Natural killer cell (primary cell): ENCODE results near the gene CORT. TPM values are rescaled to one million over a fixed set of nuclear protein-coding genes. Genes with fewer than 3 reads are reported as not detected.
A peak's percentile ranks its signal among the peaks of the same experiment; 100 is the strongest.
"Not testable (repeated sequence)": the region's sequence is repeated elsewhere in the genome, so short reads cannot be mapped to it uniquely, and the experiment has no call there.

Source experiments
- ATAC-seq, 3 donors: fragments of 150-1000 bp in 2 of 3; fragments of 200-7000 bp in 1 of 3; cut with Tn5 transposase; 1 replicate in 1 of 3; 2 replicates in 2 of 3; pipeline ENCODE4 v1.10.0; 2021; ENCODE audit warnings: mild to moderate bottlenecking in 2 of 3, moderate library complexity in 2 of 3
- DNase-seq, 2 donors: peaks; one replicate each; pipeline versions ENCODE4 v3.0.0 to v3.0.0-alpha.2; 2013 to 2021; ENCODE audit warnings: mixed read lengths in 1 of 2
- H3K27ac ChIP-seq: one replicate; pipeline ENCODE4 v1.5.1; 2013; ENCODE audit warnings: mild to moderate bottlenecking, low read length
- H3K27me3 ChIP-seq: one replicate; pipeline ENCODE4 v1.6.1; 2013; ENCODE audit warnings: low read length; ENCODE audit not compliant: control insufficient read depth, insufficient read depth
- H3K36me3 ChIP-seq: one replicate; pipeline ENCODE4 v1.6.1; 2013; ENCODE audit warnings: low read length; ENCODE audit not compliant: control insufficient read depth, insufficient read depth
- H3K4me1 ChIP-seq: one replicate; pipeline ENCODE4 v1.6.1; 2013; ENCODE audit warnings: low read length; ENCODE audit not compliant: control insufficient read depth, insufficient read depth
- H3K4me3 ChIP-seq: one replicate; pipeline ENCODE4 v1.5.1; 2013; ENCODE audit warnings: low read length
- H3K9me3 ChIP-seq: one replicate; pipeline ENCODE4 v1.6.1; 2013; ENCODE audit warnings: low read length; ENCODE audit not compliant: control insufficient read depth, insufficient read depth
- H3K27ac Mint-ChIP-seq, 2 donors: one replicate each; pipeline ENCODE4 v1.8.0; 2022; ENCODE audit warnings: mild to moderate bottlenecking in 2 of 2, mixed read lengths in 2 of 2, moderate library complexity in 1 of 2
- H3K27me3 Mint-ChIP-seq, 2 donors: one replicate each; pipeline ENCODE4 v1.8.0; 2022; ENCODE audit warnings: low read depth in 2 of 2, mixed read lengths in 2 of 2
- H3K36me3 Mint-ChIP-seq: one replicate; pipeline ENCODE4 v1.8.0; 2022; ENCODE audit warnings: mixed read lengths
- H3K4me1 Mint-ChIP-seq, 2 donors: one replicate each; pipeline ENCODE4 v1.8.0; 2022; ENCODE audit warnings: mixed read lengths in 2 of 2
- H3K4me3 Mint-ChIP-seq: one replicate; pipeline ENCODE4 v1.8.0; 2022; ENCODE audit warnings: mild to moderate bottlenecking, moderate library complexity, mixed read lengths
- H3K9me3 Mint-ChIP-seq, 2 donors: one replicate each; pipeline ENCODE4 v1.8.0; 2022; ENCODE audit warnings: mixed read lengths in 2 of 2
- WGBS: methylation state at CpG from one replicate; pipeline ENCODE4 v1.1.7; 2013; ENCODE audit warnings: missing lambda C conversion rate; ENCODE audit not compliant: insufficient coverage; 5-methylcytosine and 5-hydroxymethylcytosine counted together
- intact Hi-C: fragments of 100-400 bp; cut with micrococcal nuclease; formaldehyde crosslinking; loops from one replicate; pipeline ENCODE4 v1.14.2; 2022
- total RNA-seq, 4 donors: library from RNA; stranded (reverse); fragments of 120-200 nt in 1 of 4; gene quantifications; one replicate each; pipeline versions ENCODE4 v1.2.3 to v1.2.4, GENCODE V29; 2013 to 2022
- TF ChIP-seq, protein P1 (sequence below): fragments of 200-600 bp; IDR thresholded peaks from one replicate; pipeline ENCODE4 v1.8.0; 2022; ENCODE audit warnings: antibody characterized with exemption

Gene CORT
- total RNA-seq, 3 donors from 2014 or later (not counting 1 experiment from before 2014, with no cell fraction given): not detected

- H3K36me3 Mint-ChIP-seq: peaks cover 38% of the 10 kb centered on the region
- Histone ChIP-seq H3K36me3 (peaks cover 50% of the 10 kb centered on the region), H3K27me3 (no peaks in the 10 kb centered on the region), H3K4me1 (no peaks in the 10 kb centered on the region), H3K4me3 (no peak overlapping the region), H3K27ac (no peak overlapping the region), H3K9me3 (no peaks in the 10 kb centered on the region)
- peak; percentile 40 to 85 (median 40) for ATAC-seq
- TF ChIP-seq, protein P1, sequence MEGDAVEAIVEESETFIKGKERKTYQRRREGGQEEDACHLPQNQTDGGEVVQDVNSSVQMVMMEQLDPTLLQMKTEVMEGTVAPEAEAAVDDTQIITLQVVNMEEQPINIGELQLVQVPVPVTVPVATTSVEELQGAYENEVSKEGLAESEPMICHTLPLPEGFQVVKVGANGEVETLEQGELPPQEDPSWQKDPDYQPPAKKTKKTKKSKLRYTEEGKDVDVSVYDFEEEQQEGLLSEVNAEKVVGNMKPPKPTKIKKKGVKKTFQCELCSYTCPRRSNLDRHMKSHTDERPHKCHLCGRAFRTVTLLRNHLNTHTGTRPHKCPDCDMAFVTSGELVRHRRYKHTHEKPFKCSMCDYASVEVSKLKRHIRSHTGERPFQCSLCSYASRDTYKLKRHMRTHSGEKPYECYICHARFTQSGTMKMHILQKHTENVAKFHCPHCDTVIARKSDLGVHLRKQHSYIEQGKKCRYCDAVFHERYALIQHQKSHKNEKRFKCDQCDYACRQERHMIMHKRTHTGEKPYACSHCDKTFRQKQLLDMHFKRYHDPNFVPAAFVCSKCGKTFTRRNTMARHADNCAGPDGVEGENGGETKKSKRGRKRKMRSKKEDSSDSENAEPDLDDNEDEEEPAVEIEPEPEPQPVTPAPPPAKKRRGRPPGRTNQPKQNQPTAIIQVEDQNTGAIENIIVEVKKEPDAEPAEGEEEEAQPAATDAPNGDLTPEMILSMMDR: no peak
- peak in 1 of 2 donors; percentile 18 for DNase-seq
- intact Hi-C loops: no loop called here
- no peak overlapping the region for H3K4me3 Mint-ChIP-seq
- no peaks in the 10 kb centered on the region for H3K9me3 Mint-ChIP-seq
- peak overlapping the region in 1 of 2 donors; percentile 61 for H3K27ac Mint-ChIP-seq
- H3K27me3 Mint-ChIP-seq: no peaks in the 10 kb centered on the region
- WGBS: 34% methylated on average over 3 of the region's 6 CpGs
- no peaks in the 10 kb centered on the region for H3K4me1 Mint-ChIP-seq
Measured at GRCh38 chr1:10415211-10415930, 34.5 kb upstream of the CORT start.

DNA sequence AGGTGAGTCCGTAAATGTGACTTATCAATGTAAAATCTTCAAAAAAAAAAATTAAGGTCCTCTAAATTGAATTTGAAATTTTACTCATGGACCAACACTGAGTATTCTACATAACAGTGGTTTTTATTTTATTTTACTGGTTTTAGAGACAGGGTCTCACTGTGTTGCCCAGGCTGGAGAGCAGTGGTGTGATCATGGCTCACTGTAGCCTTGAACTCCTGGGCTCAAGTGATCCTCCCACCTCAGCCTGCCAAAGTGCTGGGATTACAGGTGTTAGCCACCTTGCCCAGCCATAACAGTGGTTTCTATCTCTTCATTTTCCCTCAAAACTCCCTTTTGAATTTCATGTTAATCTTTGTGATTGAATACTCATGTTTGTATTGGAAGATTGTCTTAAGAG, 33.9 kb upstream of the CORT start:
- peaks cover 51% of the 10 kb centered on the region for H3K36me3 ChIP-seq
- H3K27ac Mint-ChIP-seq, ATAC-seq, H3K27ac ChIP-seq, H3K4me3 Mint-ChIP-seq, intact Hi-C loops, H3K27me3 ChIP-seq, H3K4me1 ChIP-seq, H3K9me3 Mint-ChIP-seq, DNase-seq, H3K4me1 Mint-ChIP-seq, H3K4me3 ChIP-seq, H3K9me3 ChIP-seq, H3K27me3 Mint-ChIP-seq: not testable (repeated sequence)
- H3K36me3 Mint-ChIP-seq: peaks cover 37% of the 10 kb centered on the region
- WGBS: no CpG with 5 or more reads among the region's 1 CpG

DNA sequence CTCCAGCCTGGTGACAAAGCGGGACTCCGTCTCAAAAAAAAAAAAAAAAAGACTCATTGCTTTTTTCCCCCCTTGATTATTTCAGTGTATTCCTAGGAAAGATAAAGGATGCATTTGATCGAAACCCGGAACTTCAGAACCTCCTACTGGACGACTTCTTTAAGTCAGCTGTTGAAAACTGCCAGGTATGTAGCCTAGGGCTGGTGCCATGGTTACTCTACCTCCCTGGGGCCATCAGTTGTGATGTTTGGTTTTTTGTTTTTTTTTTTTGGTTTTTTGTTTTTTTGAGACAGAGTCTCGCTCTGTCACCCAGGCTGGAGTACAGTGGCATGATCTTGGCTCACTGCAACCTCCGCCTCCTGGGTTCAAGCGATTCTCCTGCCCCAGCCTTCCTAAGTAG, 31.1 kb upstream of the CORT start:
- H3K4me3 Mint-ChIP-seq, H3K27me3 ChIP-seq, H3K27me3 Mint-ChIP-seq, DNase-seq, H3K27ac Mint-ChIP-seq, H3K27ac ChIP-seq, H3K4me3 ChIP-seq, H3K9me3 Mint-ChIP-seq, H3K9me3 ChIP-seq, H3K4me1 ChIP-seq, ATAC-seq, H3K4me1 Mint-ChIP-seq, intact Hi-C loops: not testable (repeated sequence)
- H3K36me3 Mint-ChIP-seq: peaks cover 13% of the 10 kb centered on the region
- 96% methylated on average over 8 of the region's 8 CpGs for WGBS
- peaks cover 29% of the 10 kb centered on the region for H3K36me3 ChIP-seq

GRCh38 chr1:10419351-10419750, 30.5 kb upstream of the CORT start:
- no peaks in the 10 kb centered on the region for H3K4me1 Mint-ChIP-seq
- no peak for DNase-seq
- ATAC-seq: no peak
- H3K4me3 Mint-ChIP-seq: no peak overlapping the region
- WGBS: 89% methylated on average over 15 of the region's 15 CpGs
- Histone ChIP-seq H3K36me3 (peaks cover 29% of the 10 kb centered on the region), H3K27ac (no peak overlapping the region), H3K27me3 (no peaks in the 10 kb centered on the region), H3K4me3 (no peak overlapping the region), H3K4me1 (no peaks in the 10 kb centered on the region), H3K9me3 (no peaks in the 10 kb centered on the region)
- intact Hi-C loops: no loop called here
- H3K27ac Mint-ChIP-seq: peak overlapping the region in 1 of 2 donors; percentile 56
- no peaks in the 10 kb centered on the region for H3K27me3 Mint-ChIP-seq
- no peaks in the 10 kb centered on the region for H3K9me3 Mint-ChIP-seq
- H3K36me3 Mint-ChIP-seq: peaks cover 13% of the 10 kb centered on the region
- TF ChIP-seq, protein P1: no peak
